ENCODE data around the gene SOHLH1. TPM values are rescaled to one million over a fixed set of nuclear protein-coding genes. Genes with fewer than 3 reads are reported as not detected.

SOHLH1 gene
- total RNA-seq: not detected
- 0.05 TPM for polyA plus RNA-seq
- long read RNA-seq, donor 1: 0 reads
- long read RNA-seq, donor 2: 0 reads
- long read RNA-seq, donor 3: 0 reads
- long read RNA-seq, donor 4: 0 reads
- long read RNA-seq, donor 5: 0 reads
- long read RNA-seq, donor 6: 0 reads
- long read RNA-seq, donor 7: 0 reads
- long read RNA-seq, donor 8: 0 reads
- long read RNA-seq, donor 9: 0 reads
- long read RNA-seq, donor 10: 0 reads

- Histone ChIP-seq H3K36me3 (ENCODE audit: control insufficient read depth in 2 of 2, insufficient read depth in 2 of 2, low read length in 1 of 2) (no peaks in the 10 kb centered on the region), H3K27ac (ENCODE audit: low read depth in 1 of 2, low read length in 1 of 2) (no peak within 1 kb of the TSS), H3K4me1 (ENCODE audit: control insufficient read depth in 2 of 2, insufficient read depth in 2 of 2, low read length in 2 of 2) (peaks cover 5% of the 10 kb centered on the region in 2 donors), H3K27me3 (ENCODE audit: control insufficient read depth in 2 of 2, insufficient read depth in 1 of 2, low read length in 1 of 2) (peaks cover 5 to 42% of the 10 kb centered on the region in 2 donors), H3K4me3 (ENCODE audit: low read length in 2 of 2) (no peak within 1 kb of the TSS), H3K9me3 (ENCODE audit: control insufficient read depth in 2 of 2, insufficient read depth in 1 of 2, low read length in 1 of 2) (no peaks in the 10 kb centered on the region)
- no peak for DNase-seq (ENCODE audit: low read depth in 6 of 9, low spot score in 9 of 9)
- WGBS: 87% methylated on average over 30 of the region's 30 CpGs
Measured at GRCh38 chr9:135699440-135699839, at the start of gene SOHLH1. Gene SOHLH1 (minus strand): TSS chr9:135699481. CDS start chr9:135699467, 14 bp downstream.

GRCh38 chr9:135748676-135749075 is 49.4 kb upstream of the SOHLH1 start:
- Histone ChIP-seq H3K4me1 (ENCODE audit: control insufficient read depth in 2 of 2, insufficient read depth in 2 of 2, low read length in 2 of 2) (no peaks in the 10 kb centered on the region), H3K4me3 (ENCODE audit: low read length in 2 of 2) (no peak overlapping the region), H3K27ac (ENCODE audit: low read depth in 1 of 2, low read length in 1 of 2) (no peak overlapping the region), H3K36me3 (ENCODE audit: control insufficient read depth in 2 of 2, insufficient read depth in 2 of 2, low read length in 1 of 2) (no peaks in the 10 kb centered on the region), H3K9me3 (ENCODE audit: control insufficient read depth in 2 of 2, insufficient read depth in 1 of 2, low read length in 1 of 2) (peaks cover 0 to 1% of the 10 kb centered on the region in 2 donors), H3K27me3 (ENCODE audit: control insufficient read depth in 2 of 2, insufficient read depth in 1 of 2, low read length in 1 of 2) (no peaks in the 10 kb centered on the region)
- no peak for DNase-seq (ENCODE audit: low read depth in 6 of 9, low spot score in 9 of 9)
- WGBS: 85% methylated on average over 16 of the region's 16 CpGs

GRCh38 chr9:135747311-135747710 is 48.0 kb upstream of the SOHLH1 start:
- no peaks in the 10 kb centered on the region for H3K4me1 ChIP-seq (ENCODE audit: control insufficient read depth in 2 of 2, insufficient read depth in 2 of 2, low read length in 2 of 2)
- no peaks in the 10 kb centered on the region for H3K27me3 ChIP-seq (ENCODE audit: control insufficient read depth in 2 of 2, insufficient read depth in 1 of 2, low read length in 1 of 2)
- no peak for DNase-seq (ENCODE audit: low read depth in 6 of 9, low spot score in 9 of 9)
- WGBS: 80% methylated on average over 13 of the region's 13 CpGs
- peaks cover 0 to 1% of the 10 kb centered on the region in 2 donors for H3K9me3 ChIP-seq (ENCODE audit: control insufficient read depth in 2 of 2, insufficient read depth in 1 of 2, low read length in 1 of 2)
- H3K36me3 ChIP-seq (ENCODE audit: control insufficient read depth in 2 of 2, insufficient read depth in 2 of 2, low read length in 1 of 2): no peaks in the 10 kb centered on the region
- no peak overlapping the region for H3K4me3 ChIP-seq (ENCODE audit: low read length in 2 of 2)
- no peak overlapping the region for H3K27ac ChIP-seq (ENCODE audit: low read depth in 1 of 2, low read length in 1 of 2)

GRCh38 chr9:135746565-135746964 is 47.3 kb upstream of the SOHLH1 start:
- no peak for DNase-seq (ENCODE audit: low read depth in 6 of 9, low spot score in 9 of 9)
- H3K36me3 ChIP-seq (ENCODE audit: control insufficient read depth in 2 of 2, insufficient read depth in 2 of 2, low read length in 1 of 2): no peaks in the 10 kb centered on the region
- H3K9me3 ChIP-seq (ENCODE audit: control insufficient read depth in 2 of 2, insufficient read depth in 1 of 2, low read length in 1 of 2): peaks cover 0 to 1% of the 10 kb centered on the region in 2 donors
- H3K27me3 ChIP-seq (ENCODE audit: control insufficient read depth in 2 of 2, insufficient read depth in 1 of 2, low read length in 1 of 2): no peaks in the 10 kb centered on the region
- H3K4me3 ChIP-seq (ENCODE audit: low read length in 2 of 2): no peak overlapping the region
- 83% methylated on average over 9 of the region's 9 CpGs for WGBS
- H3K27ac ChIP-seq (ENCODE audit: low read depth in 1 of 2, low read length in 1 of 2): no peak overlapping the region
- H3K4me1 ChIP-seq (ENCODE audit: control insufficient read depth in 2 of 2, insufficient read depth in 2 of 2, low read length in 2 of 2): no peaks in the 10 kb centered on the region

- H3K27me3 ChIP-seq (ENCODE audit: control insufficient read depth in 2 of 2, insufficient read depth in 1 of 2, low read length in 1 of 2): no peaks in the 10 kb centered on the region
- DNase-seq (ENCODE audit: low read depth in 6 of 9, low spot score in 9 of 9): no peak
- H3K4me1 ChIP-seq (ENCODE audit: control insufficient read depth in 2 of 2, insufficient read depth in 2 of 2, low read length in 2 of 2): no peaks in the 10 kb centered on the region
- 91% methylated on average over 24 of the region's 24 CpGs for WGBS
- H3K36me3 ChIP-seq (ENCODE audit: control insufficient read depth in 2 of 2, insufficient read depth in 2 of 2, low read length in 1 of 2): no peaks in the 10 kb centered on the region
- no peak overlapping the region for H3K27ac ChIP-seq (ENCODE audit: low read depth in 1 of 2, low read length in 1 of 2)
- no peaks in the 10 kb centered on the region for H3K9me3 ChIP-seq (ENCODE audit: control insufficient read depth in 2 of 2, insufficient read depth in 1 of 2, low read length in 1 of 2)
- no peak overlapping the region for H3K4me3 ChIP-seq (ENCODE audit: low read length in 2 of 2)
Measured at GRCh38 chr9:135745686-135746324, 46.5 kb upstream of the SOHLH1 start.

GRCh38 chr9:135745189-135745588 is 45.9 kb upstream of the SOHLH1 start:
- H3K4me3 ChIP-seq (ENCODE audit: low read length in 2 of 2): no peak overlapping the region
- H3K9me3 ChIP-seq (ENCODE audit: control insufficient read depth in 2 of 2, insufficient read depth in 1 of 2, low read length in 1 of 2): no peaks in the 10 kb centered on the region
- 90% methylated on average over 21 of the region's 21 CpGs for WGBS
- H3K27ac ChIP-seq (ENCODE audit: low read depth in 1 of 2, low read length in 1 of 2): no peak overlapping the region
- DNase-seq (ENCODE audit: low read depth in 6 of 9, low spot score in 9 of 9): no peak
- no peaks in the 10 kb centered on the region for H3K27me3 ChIP-seq (ENCODE audit: control insufficient read depth in 2 of 2, insufficient read depth in 1 of 2, low read length in 1 of 2)
- no peaks in the 10 kb centered on the region for H3K4me1 ChIP-seq (ENCODE audit: control insufficient read depth in 2 of 2, insufficient read depth in 2 of 2, low read length in 2 of 2)
- no peaks in the 10 kb centered on the region for H3K36me3 ChIP-seq (ENCODE audit: control insufficient read depth in 2 of 2, insufficient read depth in 2 of 2, low read length in 1 of 2)

- H3K27me3 ChIP-seq (ENCODE audit: control insufficient read depth in 2 of 2, insufficient read depth in 1 of 2, low read length in 1 of 2): no peaks in the 10 kb centered on the region
- H3K9me3 ChIP-seq (ENCODE audit: control insufficient read depth in 2 of 2, insufficient read depth in 1 of 2, low read length in 1 of 2): no peaks in the 10 kb centered on the region
- 94% methylated on average over 33 of the region's 33 CpGs for WGBS
- no peak overlapping the region for H3K27ac ChIP-seq (ENCODE audit: low read depth in 1 of 2, low read length in 1 of 2)
- no peaks in the 10 kb centered on the region for H3K36me3 ChIP-seq (ENCODE audit: control insufficient read depth in 2 of 2, insufficient read depth in 2 of 2, low read length in 1 of 2)
- DNase-seq (ENCODE audit: low read depth in 6 of 9, low spot score in 9 of 9): no peak
- H3K4me3 ChIP-seq (ENCODE audit: low read length in 2 of 2): no peak overlapping the region
- H3K4me1 ChIP-seq (ENCODE audit: control insufficient read depth in 2 of 2, insufficient read depth in 2 of 2, low read length in 2 of 2): no peaks in the 10 kb centered on the region
Measured at GRCh38 chr9:135744333-135745070, 45.2 kb upstream of the SOHLH1 start.

- 90% methylated on average over 25 of the region's 25 CpGs for WGBS
- no peak overlapping the region for H3K4me3 ChIP-seq (ENCODE audit: low read length in 2 of 2)
- no peak overlapping the region for H3K27ac ChIP-seq (ENCODE audit: low read depth in 1 of 2, low read length in 1 of 2)
- H3K27me3 ChIP-seq (ENCODE audit: control insufficient read depth in 2 of 2, insufficient read depth in 1 of 2, low read length in 1 of 2): no peaks in the 10 kb centered on the region
- no peaks in the 10 kb centered on the region for H3K9me3 ChIP-seq (ENCODE audit: control insufficient read depth in 2 of 2, insufficient read depth in 1 of 2, low read length in 1 of 2)
- H3K36me3 ChIP-seq (ENCODE audit: control insufficient read depth in 2 of 2, insufficient read depth in 2 of 2, low read length in 1 of 2): no peaks in the 10 kb centered on the region
- H3K4me1 ChIP-seq (ENCODE audit: control insufficient read depth in 2 of 2, insufficient read depth in 2 of 2, low read length in 2 of 2): no peaks in the 10 kb centered on the region
- DNase-seq (ENCODE audit: low read depth in 6 of 9, low spot score in 9 of 9): no peak
Measured at GRCh38 chr9:135743546-135744332, 44.5 kb upstream of the SOHLH1 start.
